Spleen (tissue), 11 donors: ENCODE measurements around the gene NIPSNAP2. TPM values are rescaled to one million over a fixed set of nuclear protein-coding genes. Genes with fewer than 3 reads are reported as not detected.
"Not testable (repeated sequence)": the region's sequence is repeated elsewhere in the genome, so short reads cannot be mapped to it uniquely, and the experiment has no call there.

Source experiments
- DNase-seq: peaks from one replicate; pipeline ENCODE4 v3.0.0-alpha.2; 2020
- H3K27ac ChIP-seq, 8 donors: fragments of 200-600 bp; sonication (generic) in 7 of 8; 1 replicate in 4 of 8; 2 replicates in 4 of 8; pipeline versions ENCODE4 v1.5.0 to v1.8.0; 2016 to 2021; ENCODE audit warnings: inconsistent platforms in 4 of 8, mild to moderate bottlenecking in 4 of 8, moderate library complexity in 1 of 8
- H3K27me3 ChIP-seq, 7 donors: fragments of 200-600 bp; sonication (generic) in 6 of 7; replicated peaks in 1 of 7; 1 replicate in 4 of 7; 2 replicates in 3 of 7; pipeline versions ENCODE4 v1.5.0 to v1.8.0; 2016 to 2021; ENCODE audit warnings: inconsistent platforms in 3 of 7, mild to moderate bottlenecking in 1 of 7
- H3K36me3 ChIP-seq, 6 donors: fragments of 200-600 bp; sonication (generic) in 5 of 6; 1 replicate in 4 of 6; 2 replicates in 2 of 6; pipeline versions ENCODE4 v1.5.0 to v1.8.0; 2016 to 2021; ENCODE audit warnings: inconsistent platforms in 2 of 6
- H3K4me1 ChIP-seq, 6 donors: fragments of 200-600 bp; sonication (generic) in 5 of 6; 1 replicate in 3 of 6; 2 replicates in 3 of 6; pipeline versions ENCODE4 v1.5.0 to v1.8.0; 2016 to 2021; ENCODE audit warnings: inconsistent platforms in 3 of 6
- H3K4me3 ChIP-seq, 8 donors: fragments of 200-600 bp; sonication (generic) in 7 of 8; 1 replicate in 4 of 8; 2 replicates in 4 of 8; pipeline versions ENCODE4 v1.5.0 to v1.8.0; 2016 to 2021; ENCODE audit warnings: inconsistent platforms in 4 of 8, mild to moderate bottlenecking in 4 of 8, moderate library complexity in 2 of 8
- H3K9me3 ChIP-seq, 8 donors: fragments of 200-600 bp; sonication (generic) in 7 of 8; 1 replicate in 4 of 8; 2 replicates in 4 of 8; pipeline versions ENCODE4 v1.5.0 to v1.8.0; 2016 to 2021; ENCODE audit warnings: inconsistent platforms in 4 of 8
- POLR2A ChIP-seq, 3 donors: fragments of 450-650 bp; IDR thresholded peaks; one replicate each; pipeline ENCODE4 v1.5.1; 2017; ENCODE audit warnings: antibody characterized with exemption in 3 of 3, mild to moderate bottlenecking in 1 of 3
- POLR2AphosphoS5 ChIP-seq, 3 donors: sonication (generic); formaldehyde crosslinking; IDR thresholded peaks; one replicate each; pipeline ENCODE4 v1.5.1; 2017; ENCODE audit warnings: antibody characterized with exemption in 3 of 3
- WGBS, 5 donors: extraction: QIAGEN DNeasy Blood & Tissue Kit in 3 of 5; methylation state at CpG; one replicate each; pipeline versions ENCODE4 v1.1.5 to v1.1.7; 2013 to 2018; 5-methylcytosine and 5-hydroxymethylcytosine counted together
- intact Hi-C: fragments of 100-400 bp; cut with DNase I; formaldehyde crosslinking; loops from one replicate; pipeline ENCODE4 v1.15.0; 2023; ENCODE audit warnings: low total_unique reads
- polyA plus RNA-seq, 3 donors: library from polyadenylated mRNA; stranded (reverse); fragments of 200-250 nt; gene quantifications; one replicate each; pipeline ENCODE4 v1.2.1, GENCODE V29; 2013
- total RNA-seq, 7 donors: library from RNA; depleted of rRNA in 3 of 7; stranded (reverse); fragments of >200 nt in 3 of 7; fragmentation: NEBNext Ultra II Directional in 4 of 7; extraction: Animal tissue kit (Norgen Biotek cat#: 25700) in 4 of 7; gene quantifications; one replicate each; pipeline versions ENCODE4 v1.1.0 to v1.2.1, GENCODE V29; 2016 to 2021
- TF ChIP-seq, protein P1 (sequence below), 11 experiments: fragments of 200-600 bp in 7 of 11; fragments of 450-650 bp in 4 of 11; sonication (generic) in 4 of 11; IDR thresholded peaks in 8 of 11; conservative IDR thresholded peaks in 3 of 11; 1 replicate in 7 of 11; 2 replicates in 4 of 11; pipeline versions ENCODE4 v1.4.0 to v1.8.0; 2016 to 2021; ENCODE audit warnings: antibody characterized with exemption in 11 of 11, inconsistent platforms in 4 of 11, mild to moderate bottlenecking in 1 of 11
- donor health status: healthy with polysubstance abuse.
- donor health status: DM: no; HTN: no; CAD: no; lungs with moderate emphysema.
- donor health status: DM: no; HTN: no; CAD: no.
- donor health status: Bipolar disorder and iron deficiency.
- donor health status: healthy.
- donor health status: DM: no; HTN: no; CAD: no.
- donor health status: DM: yes; HTN: yes; CAD: no.

NIPSNAP2 gene
- total and polyA plus RNA-seq, 10 donors: 26.8 to 54.1 (median 36.0) TPM

DNA sequence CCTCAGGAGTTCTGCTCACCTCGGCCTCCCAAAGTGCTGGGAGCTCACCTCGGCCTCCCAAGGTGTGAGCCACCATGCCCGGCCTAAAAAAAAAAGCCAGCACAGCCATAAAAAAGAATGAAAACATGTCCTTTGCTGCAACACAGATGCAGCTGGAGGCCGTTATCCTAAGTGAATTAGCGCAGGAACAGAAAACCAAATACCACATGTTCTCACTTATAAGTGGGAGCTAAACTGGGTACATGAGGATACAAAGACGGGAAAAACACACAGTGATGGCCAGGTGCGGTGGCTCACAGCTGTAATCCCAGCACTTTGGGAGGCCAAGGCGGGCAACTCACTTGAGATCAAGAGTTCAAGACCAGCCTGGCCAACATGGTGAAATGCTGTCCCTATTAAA is 66.0 kb downstream of the NIPSNAP2 start:
- intact Hi-C loops: no loop called here
- WGBS, 5 donors: 95 to 99% (median 96%) methylated on average over 8 of the region's 8 CpGs
- DNase-seq: peak; percentile 24
- Histone ChIP-seq H3K36me3 (peaks cover 0 to 40% (median 0%) of the 10 kb centered on the region in 6 donors), H3K4me3 (no peak overlapping the region), H3K27me3 (no peaks in the 10 kb centered on the region), H3K27ac (no peak overlapping the region), H3K4me1 (peaks cover 0 to 19% (median 10%) of the 10 kb centered on the region in 6 donors), H3K9me3 (no peaks in the 10 kb centered on the region)
- TF ChIP-seq, protein P1, sequence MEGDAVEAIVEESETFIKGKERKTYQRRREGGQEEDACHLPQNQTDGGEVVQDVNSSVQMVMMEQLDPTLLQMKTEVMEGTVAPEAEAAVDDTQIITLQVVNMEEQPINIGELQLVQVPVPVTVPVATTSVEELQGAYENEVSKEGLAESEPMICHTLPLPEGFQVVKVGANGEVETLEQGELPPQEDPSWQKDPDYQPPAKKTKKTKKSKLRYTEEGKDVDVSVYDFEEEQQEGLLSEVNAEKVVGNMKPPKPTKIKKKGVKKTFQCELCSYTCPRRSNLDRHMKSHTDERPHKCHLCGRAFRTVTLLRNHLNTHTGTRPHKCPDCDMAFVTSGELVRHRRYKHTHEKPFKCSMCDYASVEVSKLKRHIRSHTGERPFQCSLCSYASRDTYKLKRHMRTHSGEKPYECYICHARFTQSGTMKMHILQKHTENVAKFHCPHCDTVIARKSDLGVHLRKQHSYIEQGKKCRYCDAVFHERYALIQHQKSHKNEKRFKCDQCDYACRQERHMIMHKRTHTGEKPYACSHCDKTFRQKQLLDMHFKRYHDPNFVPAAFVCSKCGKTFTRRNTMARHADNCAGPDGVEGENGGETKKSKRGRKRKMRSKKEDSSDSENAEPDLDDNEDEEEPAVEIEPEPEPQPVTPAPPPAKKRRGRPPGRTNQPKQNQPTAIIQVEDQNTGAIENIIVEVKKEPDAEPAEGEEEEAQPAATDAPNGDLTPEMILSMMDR (IDR thresholded peaks at IDR 0.05 in 8 of 11, conservative IDR thresholded peaks at IDR 0.05 in 3 of 11): no peak
- TF ChIP-seq POLR2A (IDR thresholded peaks at IDR 0.05): no peak
- no peak for TF ChIP-seq POLR2AphosphoS5 (IDR thresholded peaks at IDR 0.05)

DNA sequence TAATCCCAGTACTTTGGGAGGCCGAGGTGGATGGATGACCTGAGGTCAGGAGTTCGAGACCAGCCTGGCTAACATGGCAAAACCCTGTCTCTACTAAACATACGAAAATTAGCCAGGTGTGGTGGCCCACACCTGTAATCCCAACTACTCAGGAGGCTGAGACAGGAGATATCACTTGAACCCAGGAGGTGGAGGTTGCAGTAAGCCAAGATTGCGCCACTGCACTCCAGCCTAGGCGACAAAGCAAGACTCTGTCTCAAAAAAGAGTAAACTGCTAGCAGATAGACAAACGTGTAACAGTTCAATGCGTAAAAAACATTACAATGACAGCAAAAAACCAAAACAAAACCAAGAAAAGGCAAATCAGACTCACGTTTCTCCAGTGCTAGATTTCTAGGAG is 67.2 kb downstream of the NIPSNAP2 start:
- H3K4me3 ChIP-seq, H3K9me3 ChIP-seq, H3K27ac ChIP-seq, H3K27me3 ChIP-seq, intact Hi-C loops: not testable (repeated sequence)
- Histone ChIP-seq H3K36me3 (peaks cover 0 to 38% (median 0%) of the 10 kb centered on the region in 6 donors), H3K4me1 (peaks cover 0 to 19% (median 10%) of the 10 kb centered on the region in 6 donors)
- DNase-seq: peak; percentile 5
- 80 to 91% (median 83%) methylated on average over 8 of the region's 8 CpGs for WGBS, 5 donors

DNA sequence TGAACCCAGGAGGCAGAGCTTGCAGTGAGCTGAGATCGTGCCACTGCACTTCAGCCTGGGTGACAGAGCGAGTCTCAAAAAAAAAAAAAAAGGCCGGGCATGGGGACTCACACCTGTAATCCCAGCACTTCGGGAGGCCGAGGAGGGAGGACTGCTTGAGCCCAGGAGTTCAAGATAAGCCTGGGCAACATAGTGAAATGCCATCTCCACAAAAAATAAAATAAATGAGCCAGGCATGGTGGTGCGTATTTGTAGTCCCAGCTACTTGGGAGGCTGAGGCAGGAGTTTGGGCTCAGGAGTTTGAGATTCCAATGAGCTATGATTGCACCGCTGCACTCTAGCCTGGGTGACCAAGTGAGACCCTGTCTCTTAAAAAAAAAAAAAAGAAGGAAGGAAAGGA is 68.2 kb downstream of the NIPSNAP2 start:
- H3K4me3 ChIP-seq, intact Hi-C loops, H3K27ac ChIP-seq, H3K9me3 ChIP-seq, H3K27me3 ChIP-seq: not testable (repeated sequence)
- peaks cover 0 to 30% (median 0%) of the 10 kb centered on the region in 6 donors for H3K36me3 ChIP-seq
- 95 to 99% (median 97%) methylated on average over 7 of the region's 7 CpGs for WGBS, 5 donors
- peaks cover 0 to 19% (median 10%) of the 10 kb centered on the region in 6 donors for H3K4me1 ChIP-seq
- peak; percentile 16 for DNase-seq

DNA sequence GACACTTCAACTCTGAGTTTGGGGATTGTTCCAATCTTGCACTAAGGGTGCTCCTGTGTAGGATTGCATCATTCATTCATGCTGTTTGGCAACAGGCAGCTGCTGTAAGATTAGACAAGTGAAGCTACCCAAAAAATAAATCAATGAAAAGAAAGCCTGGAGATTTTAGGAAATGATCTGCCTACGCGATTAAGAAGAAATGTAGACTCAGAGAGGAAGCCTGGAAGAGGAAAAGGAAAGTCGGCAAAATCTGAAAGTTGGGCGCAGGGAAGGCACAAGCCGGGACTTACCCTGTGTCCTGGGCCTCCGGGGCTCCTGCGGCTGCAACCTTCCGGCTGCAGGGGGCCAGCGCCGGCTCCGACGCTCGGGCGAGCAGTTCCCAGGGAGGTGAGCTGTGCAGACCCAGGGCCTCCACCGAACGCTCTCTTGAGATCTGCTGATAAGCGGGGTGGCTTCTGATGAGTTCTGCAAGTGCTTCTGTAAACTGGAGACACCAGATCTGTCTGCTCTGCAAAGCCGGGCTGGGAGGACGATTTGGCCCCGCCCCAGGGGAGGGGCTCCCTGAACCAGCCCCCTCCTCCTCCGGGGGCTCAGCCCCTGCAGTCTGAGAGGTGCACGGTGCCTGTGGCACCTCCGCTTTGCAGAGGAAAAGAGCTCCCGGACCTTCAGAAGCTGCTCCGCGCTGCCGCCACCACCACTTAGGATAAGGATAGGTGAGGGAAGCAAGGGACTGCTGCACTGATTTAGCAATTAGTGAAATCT is 69.5 kb downstream of the NIPSNAP2 start:
- Histone ChIP-seq H3K36me3 (peaks cover 0 to 18% (median 0%) of the 10 kb centered on the region in 6 donors), H3K9me3 (no peaks in the 10 kb centered on the region), H3K4me3 (peak overlapping the region; percentile 57 to 81 (median 66)), H3K27ac (peak overlapping the region in 6 of 8 donors; percentile 14 to 80 (median 54)), H3K4me1 (peaks cover 0 to 19% (median 10%) of the 10 kb centered on the region in 6 donors), H3K27me3 (no peaks in the 10 kb centered on the region)
- intact Hi-C loops: no loop called here
- peak; percentile 91 for DNase-seq
- WGBS, 5 donors: 0 to 2% (median 1%) methylated on average over 26 to 27 of the region's 27 CpGs
- peak; percentile 29 to 74 (median 51) for TF ChIP-seq POLR2AphosphoS5 (IDR thresholded peaks at IDR 0.05)
- TF ChIP-seq POLR2A (IDR thresholded peaks at IDR 0.05): no peak
- TF ChIP-seq, protein P1 (IDR thresholded peaks at IDR 0.05 in 8 of 11, conservative IDR thresholded peaks at IDR 0.05 in 3 of 11): peak in 6 of 11 experiments; percentile 12 to 48 (median 32)

DNA sequence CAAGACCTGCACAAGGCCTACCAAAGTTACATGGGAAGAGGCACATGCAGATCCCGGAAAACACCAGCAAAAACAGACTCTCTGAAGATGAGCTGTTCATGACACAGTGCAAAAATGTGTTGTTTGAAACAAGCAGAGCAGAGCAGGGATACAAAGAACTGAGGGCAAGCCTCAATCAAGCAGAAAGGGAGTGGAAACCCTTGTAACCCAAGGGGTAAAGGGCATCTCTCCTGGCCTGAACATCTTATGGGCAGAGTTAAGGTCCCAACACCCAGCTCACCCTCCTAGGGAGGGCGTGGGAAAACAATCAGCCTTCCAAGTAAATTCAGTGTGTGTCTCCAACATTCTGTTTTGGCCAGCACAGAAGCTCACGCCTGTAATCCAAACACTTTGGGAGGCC is 76.3 kb downstream of the NIPSNAP2 start:
- intact Hi-C loops: no loop called here
- TF ChIP-seq POLR2A (IDR thresholded peaks at IDR 0.05) (no peak), POLR2AphosphoS5 (IDR thresholded peaks at IDR 0.05) (no peak)
- TF ChIP-seq, protein P1 (IDR thresholded peaks at IDR 0.05 in 8 of 11, conservative IDR thresholded peaks at IDR 0.05 in 3 of 11): no peak
- Histone ChIP-seq H3K27me3 (no peaks in the 10 kb centered on the region), H3K9me3 (no peaks in the 10 kb centered on the region), H3K4me1 (no peaks in the 10 kb centered on the region), H3K4me3 (no peak overlapping the region), H3K27ac (no peak overlapping the region), H3K36me3 (peaks cover 0 to 24% (median 0%) of the 10 kb centered on the region in 6 donors)
- peak; percentile 30 for DNase-seq
- 85 to 99% (median 94%) methylated on average over 3 of the region's 3 CpGs for WGBS, 5 donors

DNA sequence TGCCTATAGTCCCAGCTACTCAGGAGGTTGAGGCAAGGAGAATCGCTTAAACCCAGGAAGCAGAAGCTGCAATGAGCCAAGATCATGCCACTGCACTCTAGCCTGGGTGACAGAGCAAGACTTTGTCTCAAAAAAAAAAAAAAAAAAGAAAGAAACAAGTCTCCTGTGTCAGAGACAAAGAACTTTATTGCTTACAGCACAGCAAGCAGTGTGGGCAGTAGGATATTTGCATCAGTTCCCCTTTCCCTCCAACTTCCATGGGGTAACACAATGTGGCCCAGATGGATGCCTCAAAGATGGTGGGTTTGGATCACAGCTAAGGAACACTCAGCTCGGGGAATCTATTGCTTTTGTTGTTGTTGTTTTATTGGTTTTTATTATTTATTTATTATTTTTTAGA is 81.4 kb downstream of the NIPSNAP2 start:
- H3K9me3 ChIP-seq, H3K27ac ChIP-seq, DNase-seq, H3K27me3 ChIP-seq, intact Hi-C loops, H3K4me3 ChIP-seq: not testable (repeated sequence)
- 90 to 98% (median 95%) methylated on average over 2 of the region's 2 CpGs for WGBS, 5 donors
- Histone ChIP-seq H3K36me3 (peaks cover 0 to 20% (median 0%) of the 10 kb centered on the region in 6 donors), H3K4me1 (peaks cover 0 to 25% (median 13%) of the 10 kb centered on the region in 6 donors)
